NCI-H2107 treated with DMSO at 0.1 percent for 48 hours (cell line): Measurements from ENCODE around the gene CTDSPL2.
"Not testable (repeated sequence)": the region's sequence is repeated elsewhere in the genome, so short reads cannot be mapped to it uniquely, and the experiment has no call there.

Experiments
- DNase-seq: peaks from one replicate; lab custom pipeline; 2025; ENCODE audit not compliant: unreplicated experiment; lab: John Stamatoyannopoulos, UW

The CTDSPL2 gene

GRCh38 chr15:44537735-44538240 lies 110.4 kb downstream of the CTDSPL2 start:
- no peak for DNase-seq

- DNase-seq = no peak
Measured at GRCh38 chr15:44541282-44541958, 114.0 kb downstream of the CTDSPL2 start.

DNA sequence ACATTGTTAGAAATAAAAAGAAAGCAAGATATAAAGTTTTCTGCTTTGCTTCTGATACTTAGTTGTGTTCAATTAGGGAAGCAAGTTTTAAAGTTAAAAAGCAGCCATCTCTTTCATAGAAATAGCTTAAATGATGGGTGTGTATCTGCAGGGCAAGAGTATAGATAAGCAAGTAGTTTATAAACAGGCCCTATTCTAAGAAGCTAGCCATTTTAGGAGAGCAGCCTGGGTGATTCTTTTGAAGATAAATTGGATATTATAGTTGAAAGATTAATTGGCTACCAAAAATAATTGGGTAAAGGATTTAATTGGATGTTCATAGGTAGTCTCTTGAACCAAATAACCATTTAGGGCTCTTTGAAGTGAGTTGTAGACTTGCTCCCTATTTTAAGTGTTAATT lies 115.2 kb downstream of the CTDSPL2 start:
- DNase-seq = no peak

GRCh38 chr15:44544745-44545144 lies 117.3 kb downstream of the CTDSPL2 start:
- not testable (repeated sequence) for DNase-seq

DNA sequence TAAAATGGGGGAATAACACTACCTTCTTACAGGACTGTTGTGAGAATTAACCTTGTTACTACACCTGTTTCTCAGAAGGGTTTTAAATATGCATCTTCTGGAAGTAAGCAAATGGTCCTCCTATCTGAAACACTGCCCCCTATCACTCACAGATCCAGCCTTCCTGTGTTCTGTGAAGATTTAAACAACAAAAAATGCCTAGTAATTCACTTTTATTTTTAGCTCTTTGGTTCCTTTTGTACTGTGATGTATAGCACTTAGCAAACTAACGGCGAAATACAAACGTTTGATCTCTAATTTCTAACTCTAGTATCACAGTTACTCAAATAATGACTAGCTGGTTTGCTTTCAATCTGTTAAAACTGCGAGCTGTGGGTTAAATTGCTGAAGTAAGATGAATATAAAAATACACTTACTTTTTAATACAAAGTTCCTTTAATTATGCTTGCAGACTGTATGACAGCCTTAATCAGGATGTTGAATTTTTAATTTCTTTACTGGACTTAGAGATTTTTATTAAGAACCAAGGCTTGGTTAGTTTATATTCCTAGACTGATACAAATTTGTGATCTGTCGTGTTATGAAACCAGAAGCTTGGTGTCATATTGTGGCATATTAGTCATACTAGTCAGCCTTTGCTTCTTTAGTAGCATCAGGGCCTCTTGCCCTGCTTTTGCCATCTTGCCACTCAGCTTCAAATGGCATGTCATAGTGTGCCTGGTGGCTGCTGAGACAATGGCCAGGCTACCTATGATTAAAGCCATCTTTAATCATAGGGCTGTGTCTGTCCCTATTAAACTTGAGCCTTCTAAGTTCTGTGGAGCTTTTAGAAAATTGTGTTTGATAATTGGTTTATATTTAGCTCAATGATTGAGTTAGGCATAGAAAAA lies 118.7 kb downstream of the CTDSPL2 start:
- DNase-seq = no peak

DNA sequence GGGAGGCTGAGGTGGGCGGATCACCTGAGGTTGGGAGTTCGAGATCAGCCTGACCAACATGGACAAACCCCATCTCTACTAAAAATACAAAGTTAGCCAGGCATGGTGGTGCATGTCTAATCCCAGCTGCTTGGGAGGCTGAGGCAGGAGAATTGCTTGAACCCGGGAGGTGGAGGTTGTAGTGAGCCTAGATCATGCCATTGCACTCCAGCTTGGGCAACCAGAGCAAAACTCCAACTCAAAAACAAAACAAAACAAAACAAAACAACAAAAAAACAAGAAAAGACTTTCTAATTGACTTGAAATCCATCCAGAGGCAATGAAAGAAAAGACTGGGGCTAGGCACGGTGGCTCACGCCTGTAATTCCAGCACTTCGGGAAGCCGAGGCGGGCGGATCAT lies 121.7 kb downstream of the CTDSPL2 start:
- not testable (repeated sequence) for DNase-seq

DNA sequence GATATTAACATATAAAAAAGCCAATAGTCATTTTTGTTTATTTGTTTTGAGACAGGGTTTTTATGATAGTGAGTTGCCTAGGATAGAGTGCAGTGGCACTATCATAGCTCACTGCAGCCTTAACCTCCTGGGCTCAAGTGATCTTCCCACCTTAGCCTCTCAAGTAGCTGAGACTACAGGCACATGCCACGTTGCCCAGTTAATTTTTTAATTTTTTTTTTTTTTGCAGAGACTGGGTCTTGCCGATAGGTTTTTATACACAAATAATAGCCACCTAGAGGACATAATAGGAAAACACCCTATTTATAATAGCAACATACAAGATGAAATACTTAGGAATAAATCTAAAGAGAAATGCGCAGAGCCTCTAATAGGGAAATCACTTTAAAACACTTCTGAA lies 122.8 kb downstream of the CTDSPL2 start:
- no peak for DNase-seq

DNA sequence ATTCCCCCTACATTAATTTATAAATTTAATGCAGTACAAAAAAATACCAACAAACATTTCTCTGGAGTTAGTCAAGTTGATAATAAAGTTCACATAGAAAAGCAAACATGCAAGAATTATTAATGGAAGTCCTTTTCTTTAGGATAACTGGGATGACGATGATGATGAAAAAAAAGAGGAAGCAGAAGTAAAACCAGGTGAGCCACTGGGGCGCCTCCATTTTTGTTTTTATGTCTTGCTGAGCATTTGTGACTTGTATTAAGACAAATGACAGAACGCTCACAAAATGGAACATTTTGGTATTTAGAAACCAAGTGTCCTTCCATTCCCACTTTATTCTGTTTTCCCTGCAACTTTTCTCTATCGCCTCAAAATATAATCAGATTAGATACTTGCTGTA lies 123.3 kb downstream of the CTDSPL2 start:
- DNase-seq = no peak

GRCh38 chr15:44554934-44555723 lies 127.7 kb downstream of the CTDSPL2 start:
- DNase-seq = no peak

GRCh38 chr15:44560926-44561325 lies 133.5 kb downstream of the CTDSPL2 start:
- DNase-seq = not testable (repeated sequence)

DNA sequence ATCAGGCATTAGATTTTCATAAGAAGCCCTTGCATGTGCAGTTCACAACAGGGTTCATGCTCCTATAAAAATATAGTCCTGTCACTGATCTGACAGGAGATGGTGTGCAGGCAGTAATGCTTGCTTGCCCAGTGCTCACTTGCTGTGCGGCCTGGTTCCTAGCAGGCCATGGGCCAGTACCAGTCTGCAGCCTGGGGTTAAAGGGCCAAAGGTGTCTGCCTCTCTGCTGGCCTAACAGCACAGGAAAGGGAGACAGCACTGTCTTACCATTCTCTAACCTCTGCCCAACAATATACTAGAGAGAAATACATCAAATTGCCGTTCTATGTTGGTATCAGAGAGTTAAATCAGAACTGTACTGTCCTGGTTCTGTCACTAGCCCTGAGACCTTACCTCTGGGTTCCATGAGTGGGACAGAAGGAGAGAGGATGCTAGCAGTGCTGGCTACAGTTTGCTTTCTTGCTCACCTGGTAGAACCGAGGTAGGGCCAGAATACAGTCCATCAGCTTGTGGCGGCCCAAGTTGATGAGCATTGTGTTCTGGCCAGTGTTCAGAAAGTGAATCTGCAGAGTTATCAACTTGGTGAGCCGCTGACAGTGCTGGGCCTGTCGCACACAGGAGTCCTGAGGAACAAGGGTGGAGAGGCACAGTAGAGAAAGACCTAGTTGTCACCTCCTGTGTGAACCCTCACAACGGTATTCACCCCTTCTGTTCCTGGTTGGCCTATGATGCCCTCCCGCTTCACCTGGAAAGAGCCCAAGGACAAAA lies 138.1 kb downstream of the CTDSPL2 start:
- DNase-seq = no peak

DNA sequence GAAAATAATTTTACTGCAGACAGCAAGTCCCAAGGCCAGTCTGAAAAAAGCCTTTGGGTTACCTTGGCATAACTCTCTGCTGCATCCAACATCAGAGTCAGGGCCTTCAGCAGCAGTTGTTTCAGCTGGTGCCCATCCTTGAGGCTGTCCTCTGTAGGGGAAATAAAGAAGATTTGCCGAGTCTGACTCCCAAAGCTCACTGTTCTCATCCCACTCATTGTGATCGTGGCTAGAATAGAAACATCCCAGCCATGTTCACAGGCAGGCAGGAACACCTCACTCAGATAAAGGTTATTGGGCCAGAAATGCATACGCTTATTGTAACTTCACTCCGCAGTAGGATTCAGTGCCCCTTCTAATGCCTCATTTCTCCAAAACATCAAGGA lies 138.7 kb downstream of the CTDSPL2 start:
- DNase-seq = no peak

DNA sequence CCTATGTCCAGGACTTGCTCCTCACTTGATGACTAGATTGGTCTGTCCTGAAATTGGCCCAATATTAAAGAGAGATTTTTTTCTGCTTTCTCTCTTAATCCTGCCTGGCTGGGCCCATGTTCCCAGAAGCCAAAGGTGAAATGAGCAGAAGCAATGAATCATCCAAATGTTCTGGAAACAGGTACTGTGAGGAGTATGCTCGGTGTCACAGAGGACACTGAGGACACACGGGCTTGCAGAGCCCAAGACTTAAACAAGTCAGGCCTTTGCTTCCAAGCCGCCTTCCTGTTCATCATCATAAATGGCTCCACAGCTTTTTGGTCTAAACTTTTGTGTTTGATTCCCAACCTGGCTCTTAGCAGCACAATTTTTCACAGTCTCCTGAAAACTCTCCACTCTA lies 140.9 kb downstream of the CTDSPL2 start:
- no peak for DNase-seq

DNA sequence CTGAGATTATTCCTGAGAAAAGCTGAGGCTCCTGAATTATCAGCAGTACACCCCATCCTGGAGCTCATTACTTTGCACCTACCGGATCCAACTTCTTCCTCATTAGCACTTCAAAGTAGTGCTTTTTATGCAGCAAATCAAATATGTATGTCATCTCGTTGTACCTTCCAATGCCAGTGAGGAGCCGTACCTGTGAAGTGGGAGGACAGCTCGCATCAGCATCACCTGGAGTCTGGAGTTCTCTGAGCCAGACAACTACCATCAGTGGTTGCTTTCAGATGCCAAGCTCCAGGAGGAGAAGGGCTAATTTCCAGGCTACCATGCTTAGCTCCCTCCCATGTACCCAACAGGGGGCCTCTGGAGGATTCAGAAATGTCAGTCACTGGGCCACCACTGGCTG lies 141.9 kb downstream of the CTDSPL2 start:
- DNase-seq = no peak

GRCh38 chr15:44570361-44570760 lies 142.9 kb downstream of the CTDSPL2 start:
- DNase-seq = no peak

- DNase-seq = no peak
Measured at GRCh38 chr15:44573386-44573785, 146.0 kb downstream of the CTDSPL2 start.

DNA sequence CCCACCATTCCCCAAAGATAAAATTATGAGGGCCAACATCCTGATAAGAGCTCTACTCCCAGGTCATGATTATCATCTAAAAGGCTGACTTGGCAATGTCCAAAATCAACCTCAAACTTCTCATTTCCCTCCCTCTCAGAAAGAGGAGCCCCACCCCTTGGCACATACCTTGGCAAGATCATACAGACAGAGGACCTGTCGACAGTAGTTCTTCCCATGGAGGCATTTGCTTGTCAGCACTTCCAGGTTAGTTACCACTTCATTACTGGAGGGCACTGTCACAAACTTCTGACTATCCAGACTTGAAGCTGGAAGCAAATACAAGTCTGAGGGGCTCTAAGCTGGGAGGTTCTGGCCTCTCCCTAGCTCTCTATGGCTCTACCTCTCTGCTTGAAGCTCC lies 147.3 kb downstream of the CTDSPL2 start:
- DNase-seq = no peak
